GM21526 (cell line): ENCODE measurements around the gene USP5.
"Not testable (repeated sequence)": the region's sequence is repeated elsewhere in the genome, so short reads cannot be mapped to it uniquely, and the experiment has no call there.

Experiments used
- ATAC-seq: cut with Tn5 transposase; IDR thresholded peaks from one replicate; pipeline ENCODE4 v1.9.1; 2021; ENCODE audit warnings: moderate library complexity; ENCODE audit not compliant: unreplicated experiment, low FRiP score

The USP5 gene

GRCh38 chr12:6908141-6908540, 56.2 kb downstream of the USP5 start:
- ATAC-seq: not testable (repeated sequence)

- no peak for ATAC-seq
These were observed 57.6 kb downstream of the USP5 start for GRCh38 chr12:6909421-6910145.

- no peak for ATAC-seq
These were observed 60.4 kb downstream of the USP5 start for GRCh38 chr12:6912164-6912935.

GRCh38 chr12:6914246-6914946, 62.4 kb downstream of the USP5 start, which contains the start of gene ENO2:
TSS of gene ENO2 (plus strand) at chr12:6914580. CDS start at chr12:6915833, 1,253 bp downstream.
- no peak for ATAC-seq

GRCh38 chr12:6914947-6915788, 63.2 kb downstream of the USP5 start:
- ATAC-seq: no peak

GRCh38 chr12:6915789-6916285, 63.9 kb downstream of the USP5 start:
- no peak for ATAC-seq
